Calu3 (cell line): Measurements from ENCODE around the gene E2F1. TPM values are rescaled to one million over a fixed set of nuclear protein-coding genes. Genes with fewer than 3 reads are reported as not detected.
"Not testable (repeated sequence)": the region's sequence is repeated elsewhere in the genome, so short reads cannot be mapped to it uniquely, and the experiment has no call there.

Experiments
- BruUV-seq: library from RNA; stranded (reverse); fragments of 400-500 nt; replicated peaks from 2 replicates; lab custom pipeline; 2021; lab: Mats Ljungman, UMichigan
- CTCF ChIA-PET: fragments of 300-600 bp; sonication (Branson Sonifier 250); formaldehyde crosslinking; loops from one replicate; lab custom pipeline; 2022; ENCODE audit warnings: antibody characterized with exemption; lab: Charles Lee
- DNase-seq: peaks from one replicate; pipeline ENCODE4 v3.0.0; 2022
- H3K27ac Mint-ChIP-seq: one replicate; pipeline ENCODE4 v1.8.0; 2022; ENCODE audit warnings: mixed read lengths; ENCODE audit not compliant: unreplicated experiment
- H3K27me3 Mint-ChIP-seq: one replicate; pipeline ENCODE4 v1.8.0; 2022; ENCODE audit warnings: mixed read lengths; ENCODE audit not compliant: unreplicated experiment
- H3K36me3 Mint-ChIP-seq: one replicate; pipeline ENCODE4 v1.8.0; 2022; ENCODE audit warnings: mild to moderate bottlenecking, moderate library complexity, mixed read lengths; ENCODE audit not compliant: insufficient read depth, unreplicated experiment
- H3K4me1 Mint-ChIP-seq: one replicate; pipeline ENCODE4 v1.8.0; 2022; ENCODE audit warnings: mild to moderate bottlenecking, low read depth, mixed read lengths; ENCODE audit not compliant: unreplicated experiment
- H3K4me3 Mint-ChIP-seq: one replicate; pipeline ENCODE4 v1.8.0; 2022; ENCODE audit warnings: mild to moderate bottlenecking, low read depth, moderate library complexity, mixed read lengths; ENCODE audit not compliant: unreplicated experiment
- H3K9me3 Mint-ChIP-seq: one replicate; pipeline ENCODE4 v1.8.0; 2022; ENCODE audit warnings: low read depth, mixed read lengths; ENCODE audit not compliant: unreplicated experiment
- CTCF ChIP-seq: fragments of 200-600 bp; IDR thresholded peaks from one replicate; pipeline ENCODE4 v1.8.0; 2022; ENCODE audit warnings: antibody characterized with exemption; ENCODE audit not compliant: unreplicated experiment
- intact Hi-C: fragments of 100-400 bp; cut with micrococcal nuclease; formaldehyde crosslinking; loops from one replicate; pipeline ENCODE4 v1.10.0; 2022; ENCODE audit not compliant: unreplicated experiment
- total RNA-seq: library from RNA; stranded (reverse); gene quantifications from 2 replicates; pipeline ENCODE4 v1.2.3, GENCODE V29; 2022

The E2F1 gene
- total RNA-seq, 1 experiment from 2014 or later: 62.3 TPM

GRCh38 chr20:33703498-33704137 lies 17.4 kb upstream of the E2F1 start:
- no peak for TF ChIP-seq CTCF
- H3K4me3 Mint-ChIP-seq: no peak overlapping the region
- BruUV-seq: no TSS peak
- no peaks in the 10 kb centered on the region for H3K27me3 Mint-ChIP-seq
- H3K9me3 Mint-ChIP-seq: peaks cover 2% of the 10 kb centered on the region
- H3K36me3 Mint-ChIP-seq: peaks cover 22% of the 10 kb centered on the region
- no peak for DNase-seq
- H3K4me1 Mint-ChIP-seq: no peaks in the 10 kb centered on the region
- CTCF ChIA-PET: interaction anchor here (0.6 kb wide), 2 partner anchors 78 to 159 kb away, joined by 3 to 5 read pairs; no protein-coding TSS in a partner anchor
- intact Hi-C loops: no loop called here
- H3K27ac Mint-ChIP-seq: no peak overlapping the region

DNA sequence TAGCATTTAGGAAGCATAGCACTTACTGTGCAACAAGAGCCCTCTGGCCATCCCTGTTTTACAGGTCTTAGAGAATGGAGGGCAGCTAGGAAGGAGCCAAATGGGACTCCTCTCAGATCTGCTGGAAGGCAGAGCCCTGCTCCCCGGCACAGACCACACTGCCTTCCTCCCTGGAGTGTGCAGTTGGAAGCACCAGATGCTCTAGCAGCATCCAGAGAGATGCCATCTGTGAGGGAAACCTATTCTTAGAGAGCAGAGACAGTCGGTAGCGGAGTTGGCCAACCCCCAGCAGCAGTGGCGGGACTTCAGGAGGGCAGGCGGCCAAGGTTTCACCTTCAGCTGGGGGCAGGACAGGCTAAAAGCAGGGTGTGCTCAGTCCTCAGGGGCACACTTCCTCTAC lies 16.7 kb upstream of the E2F1 start:
- DNase-seq: no peak
- no peaks in the 10 kb centered on the region for H3K4me1 Mint-ChIP-seq
- intact Hi-C loops: no loop called here
- H3K27me3 Mint-ChIP-seq: no peaks in the 10 kb centered on the region
- peaks cover 22% of the 10 kb centered on the region for H3K36me3 Mint-ChIP-seq
- TF ChIP-seq CTCF: no peak
- peaks cover 2% of the 10 kb centered on the region for H3K9me3 Mint-ChIP-seq
- no peak overlapping the region for H3K4me3 Mint-ChIP-seq
- CTCF ChIA-PET: no interaction called here
- no peak overlapping the region for H3K27ac Mint-ChIP-seq
- BruUV-seq: no TSS peak

GRCh38 chr20:33701629-33702450 lies 15.7 kb upstream of the E2F1 start:
- CTCF ChIA-PET: no interaction called here
- Mint-ChIP-seq H3K27ac (no peak overlapping the region), H3K4me3 (no peak overlapping the region), H3K4me1 (no peaks in the 10 kb centered on the region), H3K9me3 (peaks cover 2% of the 10 kb centered on the region), H3K27me3 (no peaks in the 10 kb centered on the region), H3K36me3 (peaks cover 12% of the 10 kb centered on the region)
- DNase-seq: no peak
- no peak for TF ChIP-seq CTCF
- BruUV-seq: no TSS peak
- intact Hi-C loops: no loop called here

DNA sequence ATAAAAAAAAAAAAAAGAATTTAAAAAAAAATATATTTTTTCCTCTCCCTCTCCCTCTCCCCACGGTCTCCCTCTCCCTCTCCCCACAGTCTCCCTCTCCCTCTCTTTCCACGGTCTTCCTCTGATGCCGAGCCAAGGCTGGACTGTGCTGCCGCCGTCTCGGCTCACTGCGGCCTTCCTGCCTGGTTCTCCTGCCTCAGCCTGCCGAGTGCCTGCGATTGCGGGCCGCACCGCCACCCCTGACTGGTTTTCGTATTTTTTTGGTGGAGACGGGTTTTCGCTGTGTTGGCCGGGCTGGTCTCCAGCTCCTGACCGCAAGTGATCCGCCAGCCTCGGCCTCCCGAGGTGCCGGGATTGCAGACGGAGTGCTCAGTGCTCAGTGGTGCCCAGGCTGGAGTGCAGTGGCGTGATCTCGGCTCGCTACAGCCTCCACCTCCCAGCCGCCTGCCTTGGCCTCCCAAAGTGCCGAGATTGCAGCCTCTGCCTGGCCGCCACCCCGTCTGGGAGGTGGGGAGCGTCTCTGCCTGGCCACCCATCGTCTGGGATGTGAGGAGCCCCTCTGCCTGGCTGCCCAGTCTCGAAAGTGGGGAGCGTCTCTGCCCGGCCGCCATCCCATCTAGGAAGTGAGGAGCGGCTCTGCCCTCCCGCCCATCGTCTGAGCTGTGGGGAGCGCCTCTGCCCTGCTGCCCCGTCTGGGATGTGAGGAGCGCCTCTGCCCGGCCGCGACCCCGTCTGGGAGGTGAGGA lies 14.7 kb upstream of the E2F1 start:
- CTCF ChIA-PET: not testable (repeated sequence)

DNA sequence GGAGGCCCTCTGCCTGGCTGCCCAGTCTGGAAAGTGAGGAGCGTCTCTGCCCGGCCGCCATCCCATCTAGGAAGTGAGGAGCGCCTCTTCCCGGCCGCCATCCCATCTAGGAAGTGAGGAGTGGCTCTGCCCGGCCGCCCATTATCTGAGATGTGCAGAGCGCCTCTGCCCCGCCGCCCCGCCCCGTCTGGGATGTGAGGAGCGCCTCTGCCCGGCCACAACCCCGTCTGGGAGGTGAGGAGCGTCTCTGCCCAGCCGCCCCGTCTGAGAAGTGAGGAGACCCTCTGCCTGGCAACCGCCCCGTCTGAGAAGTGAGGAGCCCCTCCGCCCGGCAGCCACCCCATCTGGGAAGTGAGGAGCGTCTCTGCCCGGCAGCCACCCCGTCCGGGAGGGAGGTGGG lies 12.8 kb upstream of the E2F1 start:
- H3K27me3 Mint-ChIP-seq, H3K4me3 Mint-ChIP-seq, CTCF ChIA-PET, H3K4me1 Mint-ChIP-seq, H3K9me3 Mint-ChIP-seq, H3K27ac Mint-ChIP-seq, intact Hi-C loops, BruUV-seq, DNase-seq: not testable (repeated sequence)
- H3K36me3 Mint-ChIP-seq: peaks cover 12% of the 10 kb centered on the region

More for the DNA sequence above, 14.7 kb upstream of the E2F1 start:
- DNase-seq, H3K27me3 Mint-ChIP-seq, BruUV-seq, H3K4me1 Mint-ChIP-seq, H3K27ac Mint-ChIP-seq, H3K4me3 Mint-ChIP-seq, intact Hi-C loops, H3K9me3 Mint-ChIP-seq: not testable (repeated sequence)
- H3K36me3 Mint-ChIP-seq: peaks cover 12% of the 10 kb centered on the region
